Neural progenitor cell (in vitro differentiated cells): Measurements from ENCODE around the gene PGM5. TPM values are rescaled to one million over a fixed set of nuclear protein-coding genes. Genes with fewer than 3 reads are reported as not detected.
"Not testable (repeated sequence)": the region's sequence is repeated elsewhere in the genome, so short reads cannot be mapped to it uniquely, and the experiment has no call there.

Experiments used
- DNase-seq: peaks from one replicate; pipeline ENCODE4 v3.0.0-alpha.2; 2016; ENCODE audit warnings: low spot score
- H2AFZ ChIP-seq: fragments of 200-600 bp; sonication (generic); replicated peaks from 2 replicates; pipeline ENCODE4 v1.6.1; 2016; ENCODE audit warnings: antibody characterized with exemption
- H3F3A ChIP-seq: fragments of 200-600 bp; sonication (generic); 2 replicates; pipeline ENCODE4 v1.6.1; 2016; ENCODE audit warnings: antibody characterized with exemption, low read depth
- H3K27ac ChIP-seq: fragments of 200-600 bp; sonication (generic); 2 replicates; pipeline ENCODE4 v1.5.1; 2016; ENCODE audit warnings: mild to moderate bottlenecking
- H3K27me3 ChIP-seq: fragments of 200-600 bp; sonication (generic); 2 replicates; pipeline ENCODE4 v1.6.1; 2016; ENCODE audit warnings: mild to moderate bottlenecking, moderate library complexity
- H3K36me3 ChIP-seq: fragments of 200-600 bp; sonication (generic); 2 replicates; pipeline ENCODE4 v1.5.1; 2016
- H3K4me1 ChIP-seq: fragments of 200-600 bp; sonication (generic); 2 replicates; pipeline ENCODE4 v1.6.1; 2016; ENCODE audit warnings: mixed run types
- H3K4me2 ChIP-seq: fragments of 200-600 bp; sonication (generic); 2 replicates; pipeline ENCODE4 v1.6.1; 2016
- H3K4me3 ChIP-seq: fragments of 200-600 bp; sonication (generic); 2 replicates; pipeline ENCODE4 v1.5.1; 2016
- H3K79me2 ChIP-seq: fragments of 200-600 bp; sonication (generic); 2 replicates; pipeline ENCODE4 v1.6.1; 2016; ENCODE audit warnings: low read depth
- H3K9ac ChIP-seq: fragments of 200-600 bp; sonication (generic); 2 replicates; pipeline ENCODE4 v1.6.1; 2016
- H3K9me3 ChIP-seq: fragments of 200-600 bp; sonication (generic); 2 replicates; pipeline ENCODE4 v1.5.1; 2016; ENCODE audit warnings: low read depth
- H4K20me1 ChIP-seq: fragments of 200-600 bp; sonication (generic); 2 replicates; pipeline ENCODE4 v1.6.1; 2016; ENCODE audit warnings: low read depth
- H3K27ac Mint-ChIP-seq: 3 replicates; pipeline ENCODE4 v1.8.0; 2021; ENCODE audit warnings: mixed read lengths
- H3K27me3 Mint-ChIP-seq: 2 replicates; pipeline ENCODE4 v1.8.0; 2022; ENCODE audit warnings: low read depth, mild to moderate bottlenecking, inconsistent platforms, moderate library complexity, mixed read lengths; ENCODE audit not compliant: insufficient read depth
- H3K36me3 Mint-ChIP-seq: 3 replicates; pipeline ENCODE4 v1.8.0; 2021; ENCODE audit warnings: mixed read lengths
- H3K4me1 Mint-ChIP-seq: 3 replicates; pipeline ENCODE4 v1.8.0; 2021; ENCODE audit warnings: mixed read lengths
- H3K4me3 Mint-ChIP-seq: 3 replicates; pipeline ENCODE4 v1.8.0; 2021; ENCODE audit warnings: mild to moderate bottlenecking, moderate library complexity, mixed read lengths
- H3K9me3 Mint-ChIP-seq: 3 replicates; pipeline ENCODE4 v1.8.0; 2020; ENCODE audit warnings: mixed read lengths
- total RNA-seq: library from RNA; depleted of rRNA; stranded (reverse); fragments of >200 nt; gene quantifications from 2 replicates; pipeline ENCODE4 v1.2.3, GENCODE V29; 2015; ENCODE audit warnings: low replicate concordance

The PGM5 gene
- total RNA-seq, 1 donor from 2014 or later, result 2.0 TPM

- not testable (repeated sequence) for H3K36me3 Mint-ChIP-seq, H3K27me3 Mint-ChIP-seq, H3K4me3 Mint-ChIP-seq, H3K79me2 ChIP-seq, H3K4me1 ChIP-seq, H3K9me3 Mint-ChIP-seq, H4K20me1 ChIP-seq, H3K27ac ChIP-seq, H2AFZ ChIP-seq, H3K36me3 ChIP-seq, DNase-seq, H3K4me3 ChIP-seq, H3K9ac ChIP-seq, H3F3A ChIP-seq, H3K4me2 ChIP-seq, H3K9me3 ChIP-seq
- H3K27ac Mint-ChIP-seq, result peak overlapping the region; percentile 90
- H3K27me3 ChIP-seq, result peaks cover 44% of the 10 kb centered on the region
- H3K4me1 Mint-ChIP-seq, result peaks cover 14% of the 10 kb centered on the region
Observed at GRCh38 chr9:68397095-68397423, 40.6 kb downstream of the PGM5 start.

- not testable (repeated sequence) for H3K79me2 ChIP-seq, H3F3A ChIP-seq, H3K9me3 Mint-ChIP-seq, H3K4me1 ChIP-seq, H3K27ac Mint-ChIP-seq, H3K27me3 Mint-ChIP-seq, H3K36me3 ChIP-seq, H3K4me2 ChIP-seq, H3K9me3 ChIP-seq, H3K36me3 Mint-ChIP-seq, DNase-seq, H2AFZ ChIP-seq, H4K20me1 ChIP-seq, H3K4me3 Mint-ChIP-seq, H3K27ac ChIP-seq, H3K4me3 ChIP-seq, H3K9ac ChIP-seq
- H3K4me1 Mint-ChIP-seq, result peaks cover 14% of the 10 kb centered on the region
- peaks cover 44% of the 10 kb centered on the region for H3K27me3 ChIP-seq
Observed at GRCh38 chr9:68397796-68398195, 41.4 kb downstream of the PGM5 start.

GRCh38 chr9:68398324-68398723 is 41.9 kb downstream of the PGM5 start:
- not testable (repeated sequence) for H3K9ac ChIP-seq, H3K4me3 ChIP-seq, H3K9me3 Mint-ChIP-seq, H2AFZ ChIP-seq, H3K4me2 ChIP-seq, H3K4me1 ChIP-seq, H3K27me3 Mint-ChIP-seq, H3K36me3 ChIP-seq, H3K36me3 Mint-ChIP-seq, H3K4me3 Mint-ChIP-seq, H3K27ac Mint-ChIP-seq, DNase-seq, H3K79me2 ChIP-seq, H4K20me1 ChIP-seq, H3F3A ChIP-seq, H3K9me3 ChIP-seq, H3K27ac ChIP-seq
- H3K27me3 ChIP-seq, result peaks cover 44% of the 10 kb centered on the region
- H3K4me1 Mint-ChIP-seq, result peaks cover 14% of the 10 kb centered on the region

DNA sequence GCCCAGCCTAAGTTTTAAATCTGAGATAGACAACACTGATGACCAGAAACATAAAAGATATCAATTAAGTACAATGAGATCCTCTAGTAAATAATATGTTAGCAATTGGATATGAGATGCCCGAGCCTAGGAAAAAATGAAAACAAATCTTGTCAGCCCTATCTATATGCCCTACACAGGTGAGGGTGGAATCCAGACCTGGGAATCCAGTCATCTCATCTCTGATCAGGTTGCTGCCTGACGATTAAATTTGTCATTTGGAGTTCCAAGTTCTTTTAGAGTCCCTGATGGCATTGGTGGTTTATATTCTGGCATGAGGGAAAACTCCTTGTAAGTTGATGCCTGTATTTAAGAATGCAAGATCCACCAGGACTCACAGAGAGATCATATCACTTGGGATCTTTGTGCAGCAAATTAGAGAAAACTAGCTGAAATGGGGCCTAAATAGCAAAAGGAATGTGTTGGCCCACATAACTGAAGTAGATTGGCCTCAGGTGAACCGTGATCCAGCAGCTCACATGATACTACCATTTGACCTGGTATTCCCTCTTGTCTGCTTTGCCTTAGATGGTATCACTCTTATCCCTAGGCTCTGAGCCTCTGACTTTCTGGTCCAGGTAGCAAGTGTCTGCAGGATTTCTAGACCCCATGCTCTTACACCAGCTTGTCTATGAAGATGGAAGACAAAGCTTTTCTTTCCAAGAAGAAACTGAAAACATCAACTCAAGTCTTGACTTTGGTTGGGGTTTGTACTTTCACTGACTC is 48.2 kb downstream of the PGM5 start:
- not testable (repeated sequence) for H3K27ac ChIP-seq, H3K27me3 Mint-ChIP-seq, H3F3A ChIP-seq, H3K4me3 Mint-ChIP-seq, H4K20me1 ChIP-seq, H3K9me3 ChIP-seq, H2AFZ ChIP-seq, H3K79me2 ChIP-seq, H3K4me1 Mint-ChIP-seq, H3K36me3 ChIP-seq, DNase-seq, H3K36me3 Mint-ChIP-seq, H3K4me2 ChIP-seq, H3K4me3 ChIP-seq, H3K27ac Mint-ChIP-seq, H3K9ac ChIP-seq, H3K4me1 ChIP-seq
- H3K9me3 Mint-ChIP-seq, result peaks cover 11% of the 10 kb centered on the region
- peaks cover 14% of the 10 kb centered on the region for H3K27me3 ChIP-seq

- not testable (repeated sequence) for H3K27ac Mint-ChIP-seq, H3K27me3 Mint-ChIP-seq, H3K4me1 Mint-ChIP-seq, H3K4me2 ChIP-seq, DNase-seq, H3K36me3 ChIP-seq, H3K9me3 Mint-ChIP-seq, H3F3A ChIP-seq, H3K9ac ChIP-seq, H3K79me2 ChIP-seq, H3K27ac ChIP-seq, H3K27me3 ChIP-seq, H3K4me3 Mint-ChIP-seq, H2AFZ ChIP-seq, H3K36me3 Mint-ChIP-seq, H3K4me1 ChIP-seq, H4K20me1 ChIP-seq, H3K4me3 ChIP-seq, H3K9me3 ChIP-seq
Observed at GRCh38 chr9:68411865-68412264, 55.5 kb downstream of the PGM5 start.

GRCh38 chr9:68412754-68413153 is 56.3 kb downstream of the PGM5 start:
- not testable (repeated sequence) for H2AFZ ChIP-seq, H3K4me1 ChIP-seq, H3K4me3 ChIP-seq, H3K4me2 ChIP-seq, H3K36me3 ChIP-seq, H3K36me3 Mint-ChIP-seq, H3K27me3 Mint-ChIP-seq, H3K9me3 Mint-ChIP-seq, H4K20me1 ChIP-seq, DNase-seq, H3K27ac Mint-ChIP-seq, H3K79me2 ChIP-seq, H3K9ac ChIP-seq, H3F3A ChIP-seq, H3K9me3 ChIP-seq, H3K4me3 Mint-ChIP-seq, H3K27ac ChIP-seq, H3K4me1 Mint-ChIP-seq
- H3K27me3 ChIP-seq, result peaks cover 10% of the 10 kb centered on the region

DNA sequence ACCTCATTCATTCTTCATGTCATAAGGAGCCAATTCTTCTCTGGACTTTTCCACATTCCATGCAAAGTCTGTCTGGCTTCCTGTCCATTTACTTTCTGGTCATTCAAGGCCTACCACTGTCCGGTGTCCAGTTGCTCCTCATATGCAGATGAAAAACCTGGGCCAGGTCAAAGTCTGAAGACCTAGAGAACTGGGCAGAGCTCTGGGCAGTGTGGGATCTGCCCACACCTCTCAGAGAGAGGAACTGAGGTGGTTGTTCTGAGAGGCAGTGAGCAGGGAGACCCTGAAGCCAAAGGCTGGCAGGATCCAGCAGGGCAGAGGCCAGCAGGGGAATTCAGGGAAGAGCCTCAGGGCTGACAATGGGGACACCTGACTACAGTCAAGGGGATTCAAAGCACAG is 58.7 kb downstream of the PGM5 start:
- not testable (repeated sequence) for H3K4me2 ChIP-seq, H3K9me3 Mint-ChIP-seq, H3K9ac ChIP-seq, H3K36me3 Mint-ChIP-seq, H2AFZ ChIP-seq, H3K36me3 ChIP-seq, H3K27ac Mint-ChIP-seq, H3K4me3 ChIP-seq, H3K27me3 Mint-ChIP-seq, H3K27ac ChIP-seq, H3K9me3 ChIP-seq, H3K79me2 ChIP-seq, DNase-seq, H4K20me1 ChIP-seq, H3K4me3 Mint-ChIP-seq
- H3K4me1 ChIP-seq, result peaks cover 15% of the 10 kb centered on the region
- H3K27me3 ChIP-seq, result peaks cover 31% of the 10 kb centered on the region
- H3F3A ChIP-seq, result peaks cover 11% of the 10 kb centered on the region
- peaks cover 28% of the 10 kb centered on the region for H3K4me1 Mint-ChIP-seq
